A673 (cell line): Measurements from ENCODE around the gene ACACA.

Experiments used
- EZH2 ChIP-seq: fragments of 200-600 bp; sonication (generic); IDR thresholded peaks from 2 replicates; pipeline ENCODE4 v1.6.1; 2017; ENCODE audit warnings: borderline replicate concordance, low read depth, mild to moderate bottlenecking, mixed read lengths, antibody characterized with exemption, low read length; ENCODE audit not compliant: poor library complexity, severe bottlenecking
- TF ChIP-seq, protein P1 (sequence below): fragments of 300-800, 200-600 bp; sonication (generic); conservative IDR thresholded peaks from 2 replicates; pipeline ENCODE4 v1.5.1; 2017; ENCODE audit warnings: low read depth, mild to moderate bottlenecking, antibody characterized with exemption, low read length, moderate library complexity, mixed read lengths

DNA sequence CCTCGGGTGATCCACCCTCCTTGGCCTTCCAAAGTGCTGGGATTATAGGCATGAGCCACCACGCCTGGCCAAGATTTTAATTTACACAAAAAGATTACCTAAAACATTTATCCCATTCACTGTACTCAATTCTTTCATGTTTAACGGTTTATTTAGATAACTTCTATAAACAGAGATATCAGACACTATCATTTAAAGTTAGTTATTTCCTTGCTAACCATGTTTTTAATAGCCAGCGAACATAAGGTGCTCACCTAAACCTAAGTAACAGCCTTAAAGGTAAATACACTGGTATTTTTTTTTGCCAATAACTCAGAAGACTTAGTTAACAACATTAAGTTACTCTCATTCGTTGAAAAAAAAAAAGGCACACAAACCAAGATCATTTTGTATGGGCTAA, 112.9 kb downstream of the ACACA start:
- TF ChIP-seq, protein P1, sequence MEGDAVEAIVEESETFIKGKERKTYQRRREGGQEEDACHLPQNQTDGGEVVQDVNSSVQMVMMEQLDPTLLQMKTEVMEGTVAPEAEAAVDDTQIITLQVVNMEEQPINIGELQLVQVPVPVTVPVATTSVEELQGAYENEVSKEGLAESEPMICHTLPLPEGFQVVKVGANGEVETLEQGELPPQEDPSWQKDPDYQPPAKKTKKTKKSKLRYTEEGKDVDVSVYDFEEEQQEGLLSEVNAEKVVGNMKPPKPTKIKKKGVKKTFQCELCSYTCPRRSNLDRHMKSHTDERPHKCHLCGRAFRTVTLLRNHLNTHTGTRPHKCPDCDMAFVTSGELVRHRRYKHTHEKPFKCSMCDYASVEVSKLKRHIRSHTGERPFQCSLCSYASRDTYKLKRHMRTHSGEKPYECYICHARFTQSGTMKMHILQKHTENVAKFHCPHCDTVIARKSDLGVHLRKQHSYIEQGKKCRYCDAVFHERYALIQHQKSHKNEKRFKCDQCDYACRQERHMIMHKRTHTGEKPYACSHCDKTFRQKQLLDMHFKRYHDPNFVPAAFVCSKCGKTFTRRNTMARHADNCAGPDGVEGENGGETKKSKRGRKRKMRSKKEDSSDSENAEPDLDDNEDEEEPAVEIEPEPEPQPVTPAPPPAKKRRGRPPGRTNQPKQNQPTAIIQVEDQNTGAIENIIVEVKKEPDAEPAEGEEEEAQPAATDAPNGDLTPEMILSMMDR = no peak
- TF ChIP-seq EZH2 = no peak
